HepG2 (cell line): ENCODE measurements around the gene LDLRAD4. TPM values are rescaled to one million over a fixed set of nuclear protein-coding genes. Genes with fewer than 3 reads are reported as not detected.

Source experiments
- ATAC-seq: fragments of 200-7000 bp; cut with Tn5 transposase; 3 replicates; pipeline ENCODE4 v1.9.1; 2020; ENCODE audit warnings: mild to moderate bottlenecking, moderate library complexity
- BruUV-seq: library from RNA; stranded (reverse); fragments of 400-500 nt; replicated peaks from 2 replicates; lab custom pipeline; 2021; lab: Mats Ljungman, UMichigan
- CTCF ChIA-PET: fragments of 300-600 bp; formaldehyde crosslinking; extraction: SDS; loops from one replicate; lab custom pipeline; 2021; ENCODE audit warnings: low total read pairs, inconsistent platforms, low intra/inter-chr PET ratio; lab: Yijun Ruan, JAX
- POLR2A ChIA-PET: fragments of 350-600 bp; sonication (Branson Sonifier 250); formaldehyde crosslinking; loops from one replicate; lab custom pipeline; 2020; ENCODE audit warnings: antibody characterized with exemption, inconsistent platforms; lab: Yijun Ruan, JAX
- DNase-seq: peaks from one replicate; pipeline ENCODE4 v3.0.0-alpha.2; 2015; ENCODE audit warnings: low spot score
- FAIRE-seq: peaks from 3 replicates; lab custom pipeline; 2011; peaks lifted over from hg19 to GRCh38; lab: Jason Lieb, UNC
- H2AFZ ChIP-seq: one replicate; pipeline ENCODE4 v1.6.1; 2011; ENCODE audit warnings: low read length, inconsistent platforms
- H3K27ac ChIP-seq: fragments of 300-600 bp; 3 replicates; pipeline ENCODE4 v1.8.0; 2011; ENCODE audit warnings: mixed run types, mild to moderate bottlenecking, mixed read lengths, low read length, inconsistent platforms; ENCODE audit not compliant: insufficient read depth; ENCODE audit errors: extremely low read length
- H3K27me3 ChIP-seq, 2 experiments: fragments of 200-600 bp in 1 of 2; 2 replicates in 1 of 2; 3 replicates in 1 of 2; pipeline versions ENCODE4 v1.6.0 to v1.8.0; 2011; ENCODE audit warnings: low read length in 2 of 2, mild to moderate bottlenecking in 2 of 2, moderate library complexity in 2 of 2, inconsistent platforms in 1 of 2; ENCODE audit not compliant: insufficient read depth in 2 of 2, control insufficient read depth in 1 of 2
- H3K36me3 ChIP-seq, 2 experiments: fragments of 200-600 bp in 1 of 2; replicated peaks in 1 of 2; 2 replicates in 1 of 2; 3 replicates in 1 of 2; pipeline versions ENCODE4 v1.5.1 to v1.8.0; 2011; ENCODE audit warnings: low read length in 2 of 2, inconsistent platforms in 1 of 2; ENCODE audit not compliant: insufficient read depth in 2 of 2, control insufficient read depth in 1 of 2
- H3K4me1 ChIP-seq: 2 replicates; pipeline ENCODE4 v1.5.1; 2012; ENCODE audit warnings: low read length, inconsistent platforms; ENCODE audit not compliant: insufficient read depth
- H3K4me2 ChIP-seq: 2 replicates; pipeline ENCODE4 v1.6.0; 2011; ENCODE audit warnings: low read depth, low read length, inconsistent platforms
- H3K4me3 ChIP-seq, 3 experiments: fragments of 200-600 bp in 1 of 3; sonication (generic), shearing (Covaris generic) in 1 of 3; replicated peaks in 1 of 3; 2 replicates each; pipeline ENCODE4 v1.5.1; 2011 to 2016; ENCODE audit warnings: low read length in 3 of 3, inconsistent platforms in 2 of 3, low read depth in 2 of 3, mild to moderate bottlenecking in 2 of 3, control low read depth in 1 of 3, mixed read lengths in 1 of 3; ENCODE audit not compliant: insufficient read depth in 1 of 3
- H3K79me2 ChIP-seq: one replicate; pipeline ENCODE4 v1.6.1; 2011; ENCODE audit warnings: low read length, inconsistent platforms; ENCODE audit not compliant: insufficient read depth
- H3K9ac ChIP-seq: 2 replicates; pipeline ENCODE4 v1.6.0; 2011; ENCODE audit warnings: mild to moderate bottlenecking, low read depth, low read length, inconsistent platforms; ENCODE audit not compliant: insufficient read depth
- H3K9me3 ChIP-seq: 2 replicates; pipeline ENCODE4 v1.5.1; 2012; ENCODE audit warnings: mild to moderate bottlenecking, low read length
- H4K20me1 ChIP-seq: 2 replicates; pipeline ENCODE4 v1.6.0; 2011; ENCODE audit warnings: inconsistent platforms, mild to moderate bottlenecking, low read length, moderate library complexity; ENCODE audit not compliant: insufficient read depth
- ELF4 ChIP-seq: sonication (generic); formaldehyde crosslinking; IDR thresholded peaks from 2 replicates; pipeline ENCODE4 v1.5.0; 2020; ENCODE audit warnings: missing genetic modification reagents, mild to moderate bottlenecking, moderate library complexity, borderline replicate concordance
- HNF1B ChIP-seq: sonication (generic); formaldehyde crosslinking; IDR thresholded peaks from 2 replicates; pipeline ENCODE4 v1.5.1; 2020; ENCODE audit warnings: mild to moderate bottlenecking, moderate library complexity, missing genetic modification reagents
- PREB ChIP-seq: sonication (generic); formaldehyde crosslinking; IDR thresholded peaks from 2 replicates; pipeline ENCODE4 v1.4.0; 2020; ENCODE audit warnings: missing genetic modification reagents
- SALL2 ChIP-seq: sonication (generic); formaldehyde crosslinking; IDR thresholded peaks from 2 replicates; pipeline ENCODE4 v1.8.1; 2023; ENCODE audit warnings: mild to moderate bottlenecking, missing genetic modification reagents, inconsistent platforms
- THAP11 ChIP-seq: IDR thresholded peaks from 2 replicates; pipeline ENCODE4 v1.6.1; 2016; ENCODE audit warnings: missing biosample characterization, missing genetic modification reagents
- ZNF18 ChIP-seq: sonication (generic); formaldehyde crosslinking; IDR thresholded peaks from 2 replicates; pipeline ENCODE4 v1.8.0; 2022; ENCODE audit warnings: mild to moderate bottlenecking, missing genetic modification reagents; ENCODE audit not compliant: insufficient replicate concordance
- ZNF329 ChIP-seq: sonication (generic); formaldehyde crosslinking; IDR thresholded peaks from 2 replicates; pipeline ENCODE4 v1.9.0; 2021; ENCODE audit warnings: low read depth, mild to moderate bottlenecking, missing genetic modification reagents
- ZNF530 ChIP-seq: sonication (generic); formaldehyde crosslinking; IDR thresholded peaks from 2 replicates; pipeline ENCODE4 v1.5.0; 2020; ENCODE audit warnings: low read depth, mild to moderate bottlenecking, missing genetic modification reagents
- ZNF616 ChIP-seq: sonication (generic); formaldehyde crosslinking; IDR thresholded peaks from 2 replicates; pipeline ENCODE4 v1.5.0; 2020; ENCODE audit warnings: low read depth, mild to moderate bottlenecking, missing genetic modification reagents
- ZNF766 ChIP-seq: sonication (generic); formaldehyde crosslinking; IDR thresholded peaks from 2 replicates; pipeline ENCODE4 v1.5.0; 2020; ENCODE audit warnings: missing genetic modification reagents, borderline replicate concordance
- WGBS: methylation state at CpG from one replicate; pipeline ENCODE4 v1.1.6; 2017; ENCODE audit warnings: low lambda C conversion rate; 5-methylcytosine and 5-hydroxymethylcytosine counted together
- in situ Hi-C: cut with HindIII; loops from 2 replicates; pipeline ENCODE4 v1.10.0; 2017; ENCODE audit warnings: low pct_unique_long_range_greater_than_20kb; ENCODE audit not compliant: extremely low pct_ligation_motif_present
- intact Hi-C: fragments of 100-400 bp; cut with micrococcal nuclease; formaldehyde crosslinking; loops from one replicate; pipeline ENCODE4 v1.10.0; 2022; ENCODE audit not compliant: unreplicated experiment
- polyA plus RNA-seq, 8 experiments: library from polyadenylated mRNA; depleted of rRNA in 3 of 8; stranded (reverse) in 7 of 8; unstranded in 1 of 8; fragments of >200 nt; fragmentation: Illumina TruSeq in 4 of 8; extraction: Trizol in 4 of 8; gene quantifications; 2 replicates each; pipeline versions ENCODE4 v1.2.1 to v1.2.3, GENCODE V29; 2011 to 2016; ENCODE audit warnings: low read depth in 4 of 8, missing spikeins in 1 of 8, mixed read lengths in 1 of 8; ENCODE audit not compliant: insufficient read depth in 1 of 8
- total RNA-seq, 5 experiments: library from RNA; depleted of rRNA; stranded (reverse); fragments of >200 nt; fragmentation: Illumina TruSeq; extraction: Trizol; gene quantifications; 2 replicates each; pipeline ENCODE4 v1.2.3, GENCODE V29; 2016; ENCODE audit warnings: low read depth in 1 of 5
- TF ChIP-seq, protein P1 (sequence below): IDR thresholded peaks from 2 replicates; pipeline ENCODE4 v1.6.1; 2016; ENCODE audit warnings: low read depth
- TF ChIP-seq, protein P2 (sequence below): sonication (generic); formaldehyde crosslinking; IDR thresholded peaks from 2 replicates; pipeline ENCODE4 v1.4.0; 2020; ENCODE audit warnings: missing genetic modification reagents, borderline replicate concordance

LDLRAD4 gene
- total and polyA plus RNA-seq, 2 of the 13 experiments (the other 11 are each of a cell fraction or from before 2014, with no cell fraction given), result 13.6 to 20.9 TPM

DNA sequence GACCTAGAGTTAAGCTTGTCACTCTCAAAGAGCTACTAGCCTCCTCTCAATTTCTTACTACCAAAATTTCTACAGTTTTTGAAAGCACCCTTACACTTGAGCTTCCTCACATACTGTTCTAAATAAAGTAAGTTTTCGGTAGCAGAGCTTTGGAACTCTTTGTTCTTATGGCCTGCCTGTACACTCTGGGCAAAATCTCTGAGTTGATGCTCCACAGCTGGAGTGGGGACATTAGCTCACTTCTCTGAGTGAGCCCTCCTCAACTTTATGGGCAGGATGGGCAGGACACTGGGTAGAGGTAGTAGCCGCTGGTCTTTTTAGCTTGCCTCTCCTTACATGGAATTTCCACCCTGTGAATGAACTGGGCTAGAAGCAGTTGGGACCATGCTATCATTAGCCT, 380.0 kb downstream of the LDLRAD4 start:
- Histone ChIP-seq H3K9me3 (peaks cover 34% of the 10 kb centered on the region), H3K9ac (no peak overlapping the region), H4K20me1 (no peaks in the 10 kb centered on the region), H3K27ac (no peak overlapping the region), H2AFZ (no peak overlapping the region), H3K27me3 (no peaks in the 10 kb centered on the region), H3K4me3 (no peak overlapping the region), H3K4me2 (no peak overlapping the region), H3K4me1 (no peaks in the 10 kb centered on the region), H3K79me2 (no peaks in the 10 kb centered on the region), H3K36me3 (no peaks in the 10 kb centered on the region)
- in situ Hi-C loops, result no loop called here
- WGBS, result 93% methylated on average over 2 of the region's 2 CpGs
- FAIRE-seq (no peak), ATAC-seq (no peak), DNase-seq (no peak)
- no TSS peak for BruUV-seq
- intact Hi-C loops, result no loop called here
- ChIA-PET POLR2A (no interaction called here), CTCF (no interaction called here)
- TF ChIP-seq, protein P1, sequence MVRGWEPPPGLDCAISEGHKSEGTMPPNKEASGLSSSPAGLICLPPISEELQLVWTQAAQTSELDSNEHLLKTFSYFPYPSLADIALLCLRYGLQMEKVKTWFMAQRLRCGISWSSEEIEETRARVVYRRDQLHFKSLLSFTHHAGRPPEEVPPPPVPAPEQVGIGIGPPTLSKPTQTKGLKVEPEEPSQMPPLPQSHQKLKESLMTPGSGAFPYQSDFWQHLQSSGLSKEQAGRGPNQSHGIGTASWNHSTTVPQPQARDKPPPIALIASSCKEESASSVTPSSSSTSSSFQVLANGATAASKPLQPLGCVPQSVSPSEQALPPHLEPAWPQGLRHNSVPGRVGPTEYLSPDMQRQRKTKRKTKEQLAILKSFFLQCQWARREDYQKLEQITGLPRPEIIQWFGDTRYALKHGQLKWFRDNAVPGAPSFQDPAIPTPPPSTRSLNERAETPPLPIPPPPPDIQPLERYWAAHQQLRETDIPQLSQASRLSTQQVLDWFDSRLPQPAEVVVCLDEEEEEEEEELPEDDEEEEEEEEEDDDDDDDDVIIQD (CRISPR knock-in tag), result no peak
- TF ChIP-seq PREB (CRISPR knock-in tag) (no peak), THAP11 (no peak), ZNF616 (CRISPR knock-in tag) (no peak), HNF1B (no peak), ELF4 (CRISPR knock-in tag) (no peak), ZNF329 (no peak), ZNF766 (CRISPR knock-in tag) (no peak), ZNF18 (CRISPR knock-in tag) (no peak), ZNF530 (CRISPR knock-in tag) (no peak), SALL2 (no peak)
- TF ChIP-seq, protein P2, sequence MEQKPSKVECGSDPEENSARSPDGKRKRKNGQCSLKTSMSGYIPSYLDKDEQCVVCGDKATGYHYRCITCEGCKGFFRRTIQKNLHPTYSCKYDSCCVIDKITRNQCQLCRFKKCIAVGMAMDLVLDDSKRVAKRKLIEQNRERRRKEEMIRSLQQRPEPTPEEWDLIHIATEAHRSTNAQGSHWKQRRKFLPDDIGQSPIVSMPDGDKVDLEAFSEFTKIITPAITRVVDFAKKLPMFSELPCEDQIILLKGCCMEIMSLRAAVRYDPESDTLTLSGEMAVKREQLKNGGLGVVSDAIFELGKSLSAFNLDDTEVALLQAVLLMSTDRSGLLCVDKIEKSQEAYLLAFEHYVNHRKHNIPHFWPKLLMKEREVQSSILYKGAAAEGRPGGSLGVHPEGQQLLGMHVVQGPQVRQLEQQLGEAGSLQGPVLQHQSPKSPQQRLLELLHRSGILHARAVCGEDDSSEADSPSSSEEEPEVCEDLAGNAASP (CRISPR knock-in tag), result no peak
